H1 (cell line): Measurements from ENCODE around the gene VWF.

ENCODE experiments used
- MAFK ChIP-seq: IDR thresholded peaks from 2 replicates; pipeline ENCODE4 v1.6.1; 2012; ENCODE audit warnings: low read depth, mild to moderate bottlenecking, improper control_type of control experiment, low read length
- POLR2AphosphoS5 ChIP-seq: IDR thresholded peaks from 2 replicates; pipeline ENCODE4 v1.6.1; 2011; ENCODE audit warnings: low read depth, low read length
- TEAD4 ChIP-seq: IDR thresholded peaks from 2 replicates; pipeline ENCODE4 v1.6.1; 2012; ENCODE audit warnings: low read depth, low read length, inconsistent platforms, mixed read lengths
- TF ChIP-seq, protein P1 (sequence below), 3 experiments: IDR thresholded peaks; 1 replicate in 2 of 3; 2 replicates in 1 of 3; pipeline versions ENCODE4 v1.5.1 to v1.6.1; 2011; ENCODE audit warnings: low read length in 3 of 3, mild to moderate bottlenecking in 3 of 3, inconsistent platforms in 2 of 3, low read depth in 1 of 3, moderate library complexity in 1 of 3; ENCODE audit not compliant: insufficient read depth in 1 of 3; ENCODE audit errors: control extremely low read depth in 1 of 3

DNA sequence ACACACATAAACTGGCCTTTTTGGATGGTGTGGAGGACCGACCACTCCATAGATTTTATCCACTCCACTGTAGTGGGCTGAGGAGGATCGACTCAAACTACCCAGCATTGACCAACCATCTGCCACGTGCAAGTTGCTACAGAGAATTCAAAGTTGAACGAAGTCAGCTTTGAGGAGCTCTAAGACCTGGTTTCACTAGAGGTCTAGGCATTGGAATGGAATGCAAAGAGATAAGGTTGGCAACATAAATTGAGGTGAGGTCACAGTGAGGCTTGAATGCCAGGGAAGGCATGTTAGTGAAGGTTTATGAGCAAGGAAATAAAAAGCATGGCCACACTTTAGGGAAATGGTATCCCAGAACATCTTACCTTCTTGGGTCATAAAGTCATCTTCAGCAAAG, 14.5 kb downstream of the VWF start:
- TF ChIP-seq, protein P1, sequence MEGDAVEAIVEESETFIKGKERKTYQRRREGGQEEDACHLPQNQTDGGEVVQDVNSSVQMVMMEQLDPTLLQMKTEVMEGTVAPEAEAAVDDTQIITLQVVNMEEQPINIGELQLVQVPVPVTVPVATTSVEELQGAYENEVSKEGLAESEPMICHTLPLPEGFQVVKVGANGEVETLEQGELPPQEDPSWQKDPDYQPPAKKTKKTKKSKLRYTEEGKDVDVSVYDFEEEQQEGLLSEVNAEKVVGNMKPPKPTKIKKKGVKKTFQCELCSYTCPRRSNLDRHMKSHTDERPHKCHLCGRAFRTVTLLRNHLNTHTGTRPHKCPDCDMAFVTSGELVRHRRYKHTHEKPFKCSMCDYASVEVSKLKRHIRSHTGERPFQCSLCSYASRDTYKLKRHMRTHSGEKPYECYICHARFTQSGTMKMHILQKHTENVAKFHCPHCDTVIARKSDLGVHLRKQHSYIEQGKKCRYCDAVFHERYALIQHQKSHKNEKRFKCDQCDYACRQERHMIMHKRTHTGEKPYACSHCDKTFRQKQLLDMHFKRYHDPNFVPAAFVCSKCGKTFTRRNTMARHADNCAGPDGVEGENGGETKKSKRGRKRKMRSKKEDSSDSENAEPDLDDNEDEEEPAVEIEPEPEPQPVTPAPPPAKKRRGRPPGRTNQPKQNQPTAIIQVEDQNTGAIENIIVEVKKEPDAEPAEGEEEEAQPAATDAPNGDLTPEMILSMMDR (IDR thresholded peaks at IDR 0.05; ENCODE audit: control extremely low read depth in 1 of 3, insufficient read depth in 1 of 3, low read depth in 1 of 3, low read length in 3 of 3), result no peak
- TF ChIP-seq MAFK (no peak), TEAD4 (no peak), POLR2AphosphoS5 (no peak)
